Stimulated activated CD4-positive, alpha-beta T cell treated with anti-CD3 and anti-CD28 coated beads, Interleukin-15, amount 100 ng/mL, for 24 hours (primary cell): ENCODE data around the gene PIPOX.
"Not testable (repeated sequence)": the region's sequence is repeated elsewhere in the genome, so short reads cannot be mapped to it uniquely, and the experiment has no call there.

Experiments used
- DNase-seq: peaks from one replicate; pipeline ENCODE4 v3.0.0-alpha.2; 2020

The PIPOX gene

DNA sequence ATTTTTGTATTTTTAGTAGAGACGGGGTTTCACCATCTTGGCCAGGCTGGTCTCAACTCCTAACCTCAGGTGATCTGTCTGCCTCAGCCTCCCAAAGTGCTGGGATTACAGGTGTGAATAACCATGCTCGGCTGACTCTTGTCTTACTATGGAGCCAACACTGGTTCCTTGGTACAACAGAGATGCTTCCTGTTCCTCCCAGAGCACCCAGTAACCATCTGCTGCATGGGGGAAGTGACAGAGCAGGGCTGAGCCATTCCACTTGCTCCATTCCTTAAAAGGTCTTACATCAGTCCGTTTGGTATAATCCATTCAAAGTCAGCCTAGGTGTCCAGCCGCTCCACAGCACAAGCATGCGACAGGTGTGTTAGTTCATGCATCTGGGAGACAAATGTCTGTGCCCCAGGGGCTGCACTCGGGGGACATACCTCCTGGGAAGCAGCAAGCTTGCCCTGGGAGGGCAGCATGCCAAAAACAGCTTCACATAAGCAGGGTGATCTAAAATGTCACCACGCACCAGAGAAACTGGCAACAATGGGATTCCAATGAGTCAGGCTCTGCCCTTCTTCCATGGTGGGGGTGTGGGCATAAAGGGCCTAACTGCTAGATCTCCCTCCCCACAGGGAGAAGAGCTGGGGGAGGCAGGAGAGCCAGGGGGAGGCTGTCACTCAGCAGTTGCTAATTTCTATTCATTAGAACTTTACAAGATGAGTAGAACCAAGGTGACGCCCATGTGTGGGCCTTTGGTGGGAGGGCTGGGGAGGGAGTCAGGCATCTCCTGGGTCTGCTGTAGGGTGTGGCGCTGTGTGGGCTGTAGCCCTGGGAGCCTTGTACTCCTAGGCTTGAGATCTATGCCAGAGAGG lies 35.5 kb downstream of the PIPOX start:
- DNase-seq, result no peak

DNA sequence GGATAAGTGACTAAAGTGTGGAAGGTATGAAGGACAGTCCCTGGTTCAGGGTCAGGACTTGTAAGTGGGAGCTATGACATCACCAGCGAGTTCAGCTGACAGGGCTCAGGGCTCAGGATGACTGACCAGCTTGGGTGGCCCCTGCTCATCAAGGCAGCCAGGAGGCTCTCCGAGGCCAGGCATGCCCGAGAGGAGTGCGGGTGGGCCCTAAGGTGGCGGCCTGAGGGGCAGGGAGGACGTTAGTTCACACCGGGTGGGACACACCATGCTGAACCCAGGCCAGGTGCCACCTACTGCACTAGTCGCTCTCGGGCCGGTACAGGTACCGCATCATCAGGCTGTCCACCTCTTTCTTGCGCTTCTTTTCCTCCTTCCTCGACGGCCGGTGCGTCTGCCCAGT lies 36.5 kb downstream of the PIPOX start:
- DNase-seq, result no peak

DNA sequence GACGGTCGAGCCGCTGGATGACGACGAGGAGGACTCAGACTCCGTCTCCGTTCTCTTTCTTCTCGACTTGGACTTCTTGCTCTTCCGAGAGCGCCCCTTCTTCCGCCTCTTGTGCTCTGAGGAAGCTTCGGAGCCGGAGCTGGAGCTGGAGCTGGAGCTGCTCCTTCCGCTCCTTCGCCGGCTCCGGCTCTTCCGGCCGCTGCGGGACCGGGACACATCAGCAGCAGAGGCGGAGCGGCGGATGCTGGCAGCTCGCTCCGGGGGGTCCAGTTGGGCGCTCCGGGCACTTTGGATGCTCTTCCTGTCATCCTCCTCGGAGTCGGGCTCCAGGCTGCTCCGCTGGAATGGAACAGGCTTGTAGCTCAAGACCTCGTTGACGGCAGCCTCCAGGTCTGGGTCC lies 36.9 kb downstream of the PIPOX start:
- DNase-seq, result no peak

DNA sequence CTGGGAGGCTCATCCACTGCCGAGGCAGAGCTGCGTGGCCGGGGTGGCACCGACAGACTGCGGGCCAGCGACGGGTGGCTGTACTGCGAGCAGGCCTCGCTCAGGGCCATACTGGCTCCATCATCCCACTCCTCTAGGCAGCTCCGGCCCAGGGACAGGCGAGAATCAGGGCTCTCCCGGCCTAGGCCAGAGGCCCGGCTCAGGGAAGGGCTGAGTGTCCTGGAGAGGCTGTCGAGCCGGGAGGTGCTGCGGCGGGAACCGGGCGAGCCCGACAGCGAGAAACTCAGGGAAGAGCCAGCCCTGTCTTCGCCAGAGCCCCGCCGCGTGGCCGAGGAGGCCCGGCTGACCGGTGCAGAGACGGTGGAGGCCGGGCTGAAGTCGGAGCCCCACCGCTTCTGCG lies 37.4 kb downstream of the PIPOX start:
- no peak for DNase-seq

DNA sequence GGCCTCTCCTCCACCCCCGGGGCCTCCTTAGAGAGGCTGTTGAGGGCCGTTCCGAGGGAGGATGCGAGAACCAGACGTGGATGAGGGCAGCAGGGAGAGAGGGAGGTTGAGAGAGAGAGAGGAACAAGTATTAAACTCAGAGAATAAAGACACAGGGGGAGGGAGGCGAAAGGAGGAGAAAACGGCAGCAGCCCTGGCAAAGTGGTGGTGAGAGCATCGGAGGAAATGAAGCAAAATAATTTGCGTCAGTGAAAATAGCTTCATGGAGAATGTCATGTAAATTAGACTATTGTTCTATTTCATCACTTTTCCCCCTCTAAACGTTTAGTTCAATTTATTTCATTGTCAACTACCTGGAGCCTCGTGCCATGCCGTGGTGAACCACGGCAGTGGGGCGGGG lies 38.0 kb downstream of the PIPOX start:
- DNase-seq, result no peak

DNA sequence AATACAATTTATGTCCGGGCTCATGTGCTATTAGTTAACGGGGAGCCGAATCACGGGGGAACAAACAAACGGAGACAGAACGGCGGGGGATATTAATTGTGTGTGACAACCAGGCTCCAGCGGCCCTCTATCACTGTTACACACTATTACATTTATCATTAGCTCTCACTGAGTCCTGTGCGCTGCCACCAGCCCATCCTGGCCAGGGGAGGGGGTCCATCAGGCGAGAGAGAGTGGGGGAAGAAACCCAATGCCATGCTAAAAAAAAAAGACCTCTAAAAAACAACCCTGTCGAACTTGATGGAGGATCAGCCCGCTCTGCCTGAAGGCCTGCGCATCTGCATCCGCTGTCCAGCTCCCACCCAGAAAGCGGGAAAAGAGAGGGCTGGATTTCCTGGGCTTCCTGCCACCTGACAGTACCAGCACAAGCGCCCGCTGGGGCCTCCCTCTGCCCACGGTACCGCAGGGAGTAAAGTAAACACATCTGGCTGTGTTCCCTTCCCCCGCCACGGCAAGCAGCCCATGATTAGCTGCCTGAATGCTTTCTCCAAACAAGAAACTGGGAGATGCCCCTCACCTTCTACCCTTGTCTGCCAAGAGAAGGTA lies 41.7 kb downstream of the PIPOX start:
- DNase-seq, result no peak

DNA sequence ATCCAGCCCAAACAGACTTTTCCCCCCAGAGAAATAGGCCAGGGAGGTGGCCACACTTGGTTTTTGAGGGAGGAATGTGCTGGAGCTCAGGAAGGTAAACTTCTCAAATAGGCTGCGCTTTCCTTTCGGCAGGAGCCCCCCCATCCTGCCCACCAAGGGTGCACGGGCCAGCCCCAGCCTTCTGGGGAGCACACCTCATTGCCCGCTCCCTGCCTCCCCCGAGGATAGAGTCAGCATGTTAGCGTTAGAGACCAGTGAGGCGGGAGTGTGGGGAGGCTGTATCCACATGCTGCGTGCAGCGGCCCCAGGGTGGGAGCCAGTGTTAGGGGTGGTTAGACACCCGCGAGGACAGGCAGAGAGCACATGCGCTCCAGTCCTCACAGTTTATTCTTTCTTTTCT lies 42.3 kb downstream of the PIPOX start:
- DNase-seq, result no peak

DNA sequence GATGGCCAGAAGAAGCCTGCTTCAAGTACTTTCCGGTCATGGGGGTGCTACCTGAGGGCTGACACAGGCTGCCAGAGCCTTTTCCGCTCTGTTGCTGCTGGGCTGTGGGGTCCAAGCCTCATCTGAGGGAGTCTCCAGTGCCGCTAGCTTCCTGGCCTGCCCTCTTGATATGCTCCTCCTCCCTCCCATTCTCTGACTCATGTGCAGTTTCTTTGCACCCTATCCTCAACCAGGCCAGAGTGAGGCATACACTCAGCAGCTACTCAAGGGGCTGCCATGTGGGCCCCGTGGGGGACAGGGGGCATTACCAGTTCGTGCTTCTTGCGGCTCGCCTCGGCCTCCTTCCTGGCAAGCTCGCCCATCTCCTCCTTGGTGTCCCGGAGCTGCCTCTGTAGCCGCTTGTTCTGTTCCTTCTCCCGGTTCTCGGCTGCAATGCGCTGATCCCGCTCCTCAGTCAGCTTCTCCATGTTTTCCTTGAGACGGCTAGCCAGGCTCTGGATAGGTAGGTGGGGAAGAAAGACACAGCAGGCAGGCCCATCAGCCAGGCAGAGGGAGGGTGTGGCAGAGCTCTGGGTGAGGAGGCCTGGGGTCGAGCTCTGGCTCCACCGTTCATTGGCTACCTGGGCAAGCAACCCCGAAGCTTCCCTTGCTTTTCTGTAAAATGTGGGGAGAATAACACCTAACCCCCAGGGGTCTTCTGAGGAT lies 43.8 kb downstream of the PIPOX start:
- DNase-seq, result no peak

DNA sequence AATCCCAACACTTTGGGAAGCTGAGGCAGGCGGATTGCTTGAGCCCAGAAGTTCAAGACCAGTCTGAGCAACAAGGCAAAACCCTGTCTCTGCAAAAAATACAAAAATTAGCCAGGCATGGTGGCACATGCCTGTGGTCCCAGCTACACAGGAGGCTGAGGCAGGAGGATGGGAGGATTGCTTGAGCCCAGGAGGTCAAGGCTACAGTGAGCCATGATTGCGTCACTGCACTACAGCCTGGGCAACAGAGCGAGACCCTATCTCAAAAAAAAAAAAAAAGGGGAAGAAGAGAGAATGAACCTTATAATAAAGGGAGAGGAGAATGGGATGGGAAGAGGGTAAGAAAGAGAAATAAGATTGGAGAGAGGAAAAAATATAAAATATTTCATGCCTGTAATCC lies 45.8 kb downstream of the PIPOX start:
- not testable (repeated sequence) for DNase-seq

DNA sequence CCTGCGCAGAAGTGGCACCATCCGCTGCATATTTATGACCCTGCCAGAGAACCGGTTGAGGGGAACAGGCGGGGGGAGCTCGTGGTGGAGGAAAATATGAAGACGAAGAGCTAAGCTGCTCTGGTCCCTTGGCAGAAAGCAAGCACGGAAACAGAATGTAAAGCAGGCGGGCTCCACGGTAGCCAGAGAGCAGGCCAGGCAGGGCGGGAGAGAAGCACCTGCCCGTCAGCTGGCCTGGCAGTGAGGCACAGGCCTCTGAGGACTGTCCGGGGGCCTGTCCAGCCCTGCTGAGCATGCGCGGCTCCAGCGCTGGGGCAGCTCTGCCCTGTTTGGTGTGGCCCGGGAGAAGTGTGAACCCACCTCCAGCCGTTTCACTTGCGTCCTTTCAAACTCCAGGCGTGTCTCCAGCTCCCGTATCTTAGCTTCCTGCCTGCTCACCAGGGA lies 46.7 kb downstream of the PIPOX start:
- no peak for DNase-seq

DNA sequence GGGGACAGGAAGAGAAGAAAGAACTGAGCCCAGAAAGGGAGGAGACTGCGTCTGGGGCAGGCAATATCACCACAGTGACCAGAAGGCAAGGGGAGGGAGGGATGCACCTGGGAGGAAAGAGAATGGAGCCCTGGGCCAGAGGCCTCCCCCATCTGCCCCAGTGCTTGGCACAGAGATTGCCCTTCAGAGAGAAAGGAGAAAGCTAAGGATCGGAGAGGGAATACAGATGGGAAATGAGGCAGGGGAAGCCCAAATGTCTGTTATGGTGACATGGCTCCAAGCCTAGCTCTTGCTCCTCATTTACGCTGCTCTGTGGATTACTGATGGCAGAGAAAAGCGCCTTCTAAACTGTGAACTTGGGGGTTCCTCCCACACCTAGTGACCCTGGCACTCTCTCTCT lies 47.2 kb downstream of the PIPOX start:
- DNase-seq, result no peak

DNA sequence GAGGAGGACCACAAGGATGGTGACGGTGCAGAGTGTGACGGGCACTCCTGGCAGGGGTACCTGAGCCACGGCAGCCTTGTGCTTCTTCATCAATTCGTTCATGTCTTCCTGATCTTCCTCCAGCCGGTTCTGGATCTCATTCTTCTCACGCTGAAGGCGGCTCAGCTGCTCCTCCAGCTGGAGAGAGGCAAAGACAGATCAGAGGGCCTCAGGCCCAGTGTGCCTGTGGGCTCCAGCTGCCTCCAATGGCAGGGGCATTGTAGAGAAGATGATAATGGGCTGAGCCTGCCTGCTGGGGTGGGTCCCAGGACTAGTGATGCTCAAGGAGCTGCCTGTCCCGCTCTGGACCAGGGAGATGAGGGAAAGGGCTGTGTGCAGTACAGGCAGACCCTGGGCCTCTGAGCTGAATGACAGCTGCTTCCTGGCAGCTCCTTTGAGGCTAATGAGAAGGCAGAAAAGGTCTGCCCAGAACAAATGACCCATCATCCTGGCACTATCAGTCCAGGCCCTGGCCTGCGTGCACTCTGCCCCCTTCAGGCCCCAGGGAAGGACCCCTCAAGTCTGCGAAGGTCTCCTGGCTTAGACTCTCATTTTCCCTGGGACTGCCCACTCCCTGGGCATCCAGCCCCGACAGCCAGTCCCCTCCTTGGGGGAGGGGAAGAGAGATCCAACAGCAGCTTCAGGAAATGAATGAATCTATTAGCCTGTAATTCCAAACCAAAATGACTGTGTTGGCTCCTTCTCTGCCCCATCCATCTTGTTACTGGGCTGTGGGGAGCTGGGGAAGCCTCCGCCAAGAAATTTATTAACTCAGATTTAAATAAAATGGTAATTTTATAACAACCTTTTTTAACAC lies 48.0 kb downstream of the PIPOX start:
- DNase-seq, result no peak

DNA sequence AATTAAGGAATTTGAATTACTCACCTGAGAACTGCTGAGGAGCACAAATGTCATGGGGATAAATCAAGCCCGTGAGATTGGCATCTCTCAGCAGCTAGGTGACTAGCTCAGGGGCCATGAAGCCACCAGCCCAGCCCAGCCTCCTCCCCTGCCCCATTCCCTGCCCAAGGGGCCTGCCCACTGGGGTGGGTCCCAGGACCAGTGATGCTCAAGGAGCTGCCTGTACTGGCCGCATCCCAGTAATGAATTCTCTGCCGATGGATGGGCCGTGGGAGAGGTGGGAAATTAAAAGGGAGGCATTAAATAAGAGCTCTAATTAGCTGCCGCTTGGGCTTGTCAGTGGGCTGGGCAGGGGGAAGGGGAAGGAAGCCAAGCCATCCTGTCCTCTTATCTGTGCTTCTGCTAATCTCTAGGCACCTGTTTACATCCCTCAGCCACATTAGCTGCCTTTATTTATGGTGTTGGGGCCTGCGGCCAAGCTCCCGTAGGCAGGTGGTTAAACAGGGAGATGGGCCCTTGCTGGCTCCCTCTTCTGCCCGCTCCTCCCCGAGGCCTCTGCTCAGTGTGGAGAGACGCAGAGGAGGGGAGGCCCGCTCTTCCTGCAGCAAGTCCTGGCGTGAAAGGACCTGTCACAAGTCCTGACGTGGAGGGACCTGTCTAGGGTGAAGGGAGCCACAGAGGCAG lies 48.8 kb downstream of the PIPOX start:
- DNase-seq, result no peak

DNA sequence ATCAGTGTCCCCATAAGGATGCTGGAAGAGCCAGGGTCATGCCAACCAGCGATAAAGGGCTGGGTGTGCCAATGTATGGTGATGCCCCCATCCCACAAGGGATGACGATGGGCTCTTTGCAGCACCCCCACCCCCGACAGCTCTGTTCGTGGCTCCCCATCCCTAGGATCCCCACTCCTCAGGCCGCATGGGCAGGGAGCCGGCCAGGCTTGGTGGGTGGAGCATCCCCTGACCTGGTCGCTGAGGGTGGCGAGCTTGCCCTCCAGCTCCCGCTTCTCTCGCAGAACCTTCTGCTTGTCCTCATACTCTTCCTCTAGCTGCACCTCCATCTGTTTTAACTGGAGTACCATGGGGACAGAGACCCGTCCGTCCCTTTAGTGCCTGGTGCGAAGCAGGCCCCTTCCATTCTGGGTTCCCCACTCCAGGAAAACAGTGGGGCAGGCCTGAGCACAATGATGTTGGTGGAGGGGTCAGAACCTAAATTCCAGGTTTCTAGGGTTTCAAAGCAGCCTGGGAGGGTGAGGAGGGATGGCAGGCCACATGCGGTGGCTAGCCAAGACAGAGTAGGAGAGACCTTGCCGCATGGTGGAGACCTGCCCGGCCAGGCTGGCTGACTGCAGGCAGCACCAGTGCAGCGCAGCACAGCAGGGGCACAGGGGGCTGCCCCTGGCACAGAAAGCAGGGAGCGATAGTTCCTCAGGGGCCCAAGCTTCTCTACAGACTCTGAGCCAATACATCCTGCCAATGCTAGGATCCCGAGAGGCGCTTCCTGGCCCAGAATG lies 50.3 kb downstream of the PIPOX start:
- no peak for DNase-seq

DNA sequence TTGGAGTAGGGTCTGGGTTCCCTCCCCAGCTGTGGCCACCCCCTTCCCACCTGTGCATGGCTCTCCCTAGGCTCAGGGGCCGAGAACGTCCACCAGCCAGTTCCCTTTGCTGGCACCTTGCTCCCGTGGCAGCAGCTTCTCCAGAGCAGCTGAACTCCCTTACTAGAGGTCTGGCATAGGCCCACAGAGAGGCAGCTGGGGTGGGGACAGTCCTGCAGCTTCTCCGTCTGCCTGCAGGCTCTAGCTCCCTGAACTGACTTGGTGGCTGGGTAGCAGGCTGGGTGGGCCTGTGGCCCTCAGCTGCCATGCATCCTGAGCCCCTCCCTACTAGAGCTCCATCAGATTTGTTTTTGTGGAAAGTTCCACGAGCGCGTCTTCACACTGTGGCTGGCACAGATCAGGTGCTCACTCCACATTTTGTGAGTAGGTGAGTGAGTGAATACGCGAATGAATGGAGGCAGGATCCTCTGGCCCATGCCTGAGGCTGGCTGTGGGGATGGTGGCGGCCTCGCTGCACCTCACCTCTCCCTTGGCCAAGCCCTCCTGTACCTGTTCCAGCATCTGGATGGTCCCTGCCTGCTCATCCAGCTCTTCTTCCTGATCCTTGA lies 51.3 kb downstream of the PIPOX start:
- DNase-seq, result no peak

DNA sequence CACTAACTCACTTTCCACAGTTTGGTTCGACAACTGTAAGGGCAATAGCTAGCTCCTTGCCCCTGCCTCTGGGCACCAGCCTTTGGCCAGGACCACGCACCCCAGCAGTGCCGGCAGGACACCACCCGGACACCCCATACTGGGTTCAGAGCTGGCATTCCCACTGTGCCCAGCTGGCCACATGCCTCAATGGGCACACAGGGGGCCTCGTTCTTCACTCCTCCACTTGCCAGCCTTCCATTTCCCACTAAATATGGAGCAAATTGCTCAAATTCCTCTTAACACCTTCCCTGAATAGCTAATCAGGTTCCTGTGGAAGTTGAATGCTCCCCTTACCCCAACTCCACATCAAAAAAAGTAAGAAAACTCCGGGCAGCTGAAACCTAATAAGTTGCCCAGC lies 52.5 kb downstream of the PIPOX start:
- DNase-seq, result no peak

DNA sequence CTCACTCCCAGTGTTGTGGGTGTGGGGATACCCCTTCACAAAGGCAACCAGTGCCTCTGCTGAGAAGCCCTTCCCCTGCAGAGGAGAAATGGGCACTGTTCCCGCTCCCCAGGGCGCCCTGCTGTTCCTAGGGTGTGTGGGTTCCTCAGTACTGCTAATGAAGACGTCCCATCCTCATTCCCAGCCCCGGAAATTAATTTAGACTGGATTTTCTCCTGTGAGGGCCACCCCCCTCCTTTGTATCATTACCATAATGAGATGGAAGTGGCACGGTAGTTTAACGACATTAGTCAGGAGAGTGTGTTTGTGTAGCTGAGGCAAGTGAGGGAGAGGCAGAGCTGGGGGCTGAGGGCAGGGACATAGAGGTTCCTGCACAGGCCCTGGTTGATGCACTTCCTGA lies 53.2 kb downstream of the PIPOX start:
- DNase-seq, result no peak

DNA sequence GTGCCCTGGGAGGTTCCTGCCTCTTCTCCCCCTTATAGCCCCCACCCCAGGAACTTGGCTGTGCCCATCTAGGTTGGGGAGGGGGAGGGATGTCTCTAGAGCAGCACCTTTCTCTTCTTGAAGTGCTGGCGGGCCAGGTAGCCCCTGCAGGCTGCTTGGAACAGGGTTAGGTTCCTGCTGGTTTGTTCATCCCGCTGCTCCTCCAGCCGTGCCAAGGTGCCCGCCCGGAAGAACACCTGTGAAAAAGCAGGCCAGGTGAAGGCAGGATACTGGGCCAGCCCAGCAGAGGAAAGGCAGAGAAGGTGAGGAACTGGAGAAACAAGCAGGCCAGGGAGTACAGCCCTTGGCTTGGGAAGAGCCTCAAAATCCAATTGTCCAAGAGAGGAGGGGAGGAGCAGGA lies 56.6 kb downstream of the PIPOX start:
- DNase-seq, result no peak

DNA sequence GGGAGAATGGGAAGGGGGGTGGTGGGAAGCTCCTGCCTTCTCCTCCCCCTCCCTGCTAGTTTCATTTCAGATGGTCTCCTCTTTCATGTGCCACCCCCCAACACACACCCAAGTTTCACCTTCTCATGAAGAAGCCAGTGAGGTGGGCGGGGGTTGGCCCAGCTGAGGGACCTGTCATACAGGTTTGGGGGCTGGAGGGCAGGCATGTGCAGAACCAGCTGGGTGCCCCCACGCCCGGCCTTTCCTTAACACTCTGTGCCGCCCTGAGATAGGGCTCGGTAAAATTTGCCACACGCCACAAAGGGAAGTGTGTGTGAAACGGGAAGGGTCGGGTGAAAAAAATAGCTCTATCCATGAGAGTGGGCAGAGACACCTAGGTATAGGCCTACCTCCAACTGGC lies 57.4 kb downstream of the PIPOX start:
- no peak for DNase-seq

DNA sequence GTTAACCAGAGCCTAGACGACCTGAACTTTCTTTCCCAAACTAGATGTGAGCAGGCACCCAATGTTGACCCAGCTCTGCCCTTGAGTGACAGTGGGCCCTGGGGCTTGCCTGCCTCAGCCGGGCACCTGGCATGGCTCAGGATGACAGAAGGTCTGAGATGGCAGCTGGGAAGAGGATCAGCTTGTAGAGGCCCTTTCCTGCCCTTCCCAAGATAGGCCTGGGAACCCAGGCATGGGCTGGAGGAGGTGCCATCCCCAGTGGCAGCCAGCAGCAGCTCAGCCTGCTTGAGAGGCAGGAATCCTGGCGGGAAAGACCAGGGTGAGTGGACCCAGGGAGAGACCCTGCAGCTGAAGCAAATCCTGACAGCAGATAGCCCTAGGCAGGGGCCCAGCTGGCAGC lies 59.1 kb downstream of the PIPOX start:
- no peak for DNase-seq

DNA sequence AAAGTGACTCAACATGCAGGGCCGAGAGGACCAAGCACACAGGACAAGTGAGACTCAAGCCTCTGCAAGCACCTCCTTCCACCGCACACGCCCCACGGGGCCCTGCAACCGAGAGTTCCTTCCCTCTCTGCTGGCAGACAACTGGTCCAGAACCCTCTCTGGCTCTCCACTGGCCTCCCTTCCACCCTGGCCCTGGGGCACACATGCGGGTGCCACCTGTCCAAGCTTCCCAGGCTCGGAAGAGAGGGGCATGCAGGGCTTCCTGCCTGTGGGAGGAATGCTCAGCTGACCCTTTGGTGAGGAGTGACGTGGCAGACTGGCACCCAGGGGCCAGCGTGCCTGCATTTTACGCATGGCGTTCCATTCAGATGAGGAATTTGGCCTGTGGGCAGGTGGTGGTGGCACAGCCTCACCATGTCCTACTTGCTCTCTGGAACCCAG lies 59.8 kb downstream of the PIPOX start:
- no peak for DNase-seq
